GM18907 (cell line): Measurements from ENCODE around the gene TNFRSF8.

Experiments used
- ATAC-seq: cut with Tn5 transposase; IDR thresholded peaks from one replicate; pipeline ENCODE4 v1.9.1; 2021; ENCODE audit warnings: mild to moderate bottlenecking, moderate library complexity; ENCODE audit not compliant: unreplicated experiment

TNFRSF8 gene

DNA sequence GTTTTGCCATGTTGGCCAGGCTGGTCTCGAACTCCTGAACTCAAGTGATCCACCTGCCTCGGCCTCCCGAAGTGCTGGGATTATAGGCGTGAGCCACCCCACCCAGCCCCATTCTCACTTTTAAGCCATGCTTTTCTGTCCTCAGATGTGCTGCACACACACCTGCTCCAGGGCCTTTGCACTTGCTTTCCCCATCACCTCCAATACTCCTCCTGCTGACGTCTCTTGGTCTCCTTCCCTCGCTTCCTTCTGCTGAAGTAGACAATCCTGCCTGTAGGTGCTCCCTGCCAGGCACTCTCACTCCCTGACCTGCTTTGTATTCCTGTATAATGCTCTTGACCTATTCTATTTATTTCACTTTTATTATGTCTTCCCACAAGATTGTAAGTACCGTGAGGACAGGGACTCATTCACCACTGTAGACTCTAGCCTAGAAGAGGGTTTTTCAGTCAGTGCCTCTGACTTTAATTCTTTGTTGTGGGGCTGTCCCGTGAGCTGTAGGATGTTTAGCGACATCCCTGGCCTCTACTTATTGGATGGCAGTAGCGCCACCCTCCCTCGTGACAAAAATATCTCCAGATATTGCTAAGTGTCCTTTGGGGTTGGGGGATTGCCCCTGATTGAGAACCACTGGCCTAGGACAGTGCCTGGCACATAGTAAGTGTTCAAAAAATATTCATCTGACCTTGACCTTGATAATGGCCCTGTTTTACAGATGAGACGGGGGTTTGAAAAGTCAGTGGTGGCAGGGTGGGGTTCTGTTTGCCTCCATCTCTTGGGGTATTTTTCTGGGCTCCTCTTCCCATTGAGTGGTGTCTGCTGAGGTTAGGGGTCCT, 108.3 kb downstream of the TNFRSF8 start:
- no peak for ATAC-seq

DNA sequence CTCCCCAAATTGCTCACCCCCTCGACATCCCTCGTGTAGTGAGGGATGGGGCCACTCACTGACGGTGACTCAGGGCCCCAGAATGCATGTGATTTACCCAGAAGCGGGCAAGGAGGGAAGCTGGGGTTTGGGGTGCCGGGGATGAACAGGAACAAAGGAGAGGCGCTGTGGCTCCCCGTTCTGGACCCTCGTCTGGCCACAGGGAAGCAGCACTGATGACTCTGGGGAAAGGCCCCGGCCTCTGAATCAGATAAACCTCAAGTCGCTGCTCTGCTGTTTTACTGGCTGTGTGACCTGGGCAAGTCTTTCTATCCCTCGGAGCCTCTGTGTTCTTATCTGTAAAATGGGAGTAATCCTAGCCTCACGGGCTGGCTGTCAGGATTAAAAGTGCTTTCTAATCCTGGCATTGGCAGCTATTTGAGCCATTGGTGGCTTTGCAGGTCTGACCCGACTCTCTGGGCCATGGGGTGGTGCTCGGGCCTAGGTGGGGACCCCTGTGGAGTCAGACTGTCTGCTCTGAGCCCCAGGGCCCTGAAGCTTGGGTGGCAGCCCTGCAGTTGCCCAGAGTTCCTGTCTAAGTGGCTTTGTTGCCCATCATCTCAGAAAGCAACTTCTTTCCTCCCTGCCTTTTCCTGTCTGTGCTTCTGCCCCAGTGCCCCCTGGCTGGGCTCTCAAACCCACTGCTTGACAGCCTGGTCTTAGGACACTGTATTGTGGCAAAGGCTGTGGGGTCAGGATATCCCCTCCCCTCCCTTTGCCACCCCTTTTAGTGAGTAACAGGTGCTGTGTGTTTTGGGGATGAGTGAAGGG, 109.1 kb downstream of the TNFRSF8 start:
- no peak for ATAC-seq

DNA sequence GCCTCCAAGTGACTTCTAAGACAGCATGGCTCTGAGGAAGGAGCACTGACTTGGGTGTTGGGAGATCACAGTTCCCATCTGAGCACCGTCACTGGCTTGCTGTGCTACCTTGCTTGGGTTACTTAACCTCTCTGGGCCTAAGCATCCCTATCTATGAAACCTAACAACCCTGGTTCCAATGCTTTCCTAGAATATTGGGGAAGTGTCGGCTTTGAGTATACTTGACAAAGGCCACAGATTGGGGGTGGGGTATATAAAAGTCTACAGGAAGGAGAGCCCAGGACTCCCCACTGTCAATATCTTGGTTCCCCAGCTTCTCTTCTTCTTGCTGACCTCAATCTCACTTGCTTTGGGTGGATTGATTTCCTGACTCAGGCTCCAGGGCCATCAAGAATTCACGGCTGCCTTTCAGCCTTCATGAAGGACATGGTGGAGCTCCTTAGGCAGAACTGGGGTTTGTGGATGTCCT, 110.0 kb downstream of the TNFRSF8 start:
- ATAC-seq = no peak

DNA sequence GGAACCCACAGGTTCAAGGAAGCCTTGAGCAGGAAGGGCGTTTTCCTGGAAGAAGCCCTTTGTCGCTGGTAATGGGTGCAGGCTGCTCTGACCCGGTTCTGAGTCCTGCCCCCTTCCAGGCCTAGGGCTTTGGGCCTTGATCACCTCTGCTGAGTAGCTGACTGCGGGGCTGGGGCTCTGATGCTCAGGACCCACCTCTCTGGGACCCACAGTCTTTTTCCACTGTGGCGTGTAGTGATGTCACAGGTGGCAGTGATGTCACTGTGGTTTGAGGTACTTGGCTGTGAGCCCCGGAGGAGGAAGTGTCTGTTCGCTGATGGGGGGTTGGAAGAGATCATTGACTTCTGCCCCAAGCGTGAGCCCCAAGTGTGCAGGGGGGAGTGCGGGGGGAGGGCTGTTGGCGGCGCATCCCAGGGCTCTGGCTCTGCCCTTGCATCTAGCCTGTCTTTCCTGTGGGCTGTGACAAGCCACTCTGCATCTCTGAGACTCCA, 110.6 kb downstream of the TNFRSF8 start:
- no peak for ATAC-seq

DNA sequence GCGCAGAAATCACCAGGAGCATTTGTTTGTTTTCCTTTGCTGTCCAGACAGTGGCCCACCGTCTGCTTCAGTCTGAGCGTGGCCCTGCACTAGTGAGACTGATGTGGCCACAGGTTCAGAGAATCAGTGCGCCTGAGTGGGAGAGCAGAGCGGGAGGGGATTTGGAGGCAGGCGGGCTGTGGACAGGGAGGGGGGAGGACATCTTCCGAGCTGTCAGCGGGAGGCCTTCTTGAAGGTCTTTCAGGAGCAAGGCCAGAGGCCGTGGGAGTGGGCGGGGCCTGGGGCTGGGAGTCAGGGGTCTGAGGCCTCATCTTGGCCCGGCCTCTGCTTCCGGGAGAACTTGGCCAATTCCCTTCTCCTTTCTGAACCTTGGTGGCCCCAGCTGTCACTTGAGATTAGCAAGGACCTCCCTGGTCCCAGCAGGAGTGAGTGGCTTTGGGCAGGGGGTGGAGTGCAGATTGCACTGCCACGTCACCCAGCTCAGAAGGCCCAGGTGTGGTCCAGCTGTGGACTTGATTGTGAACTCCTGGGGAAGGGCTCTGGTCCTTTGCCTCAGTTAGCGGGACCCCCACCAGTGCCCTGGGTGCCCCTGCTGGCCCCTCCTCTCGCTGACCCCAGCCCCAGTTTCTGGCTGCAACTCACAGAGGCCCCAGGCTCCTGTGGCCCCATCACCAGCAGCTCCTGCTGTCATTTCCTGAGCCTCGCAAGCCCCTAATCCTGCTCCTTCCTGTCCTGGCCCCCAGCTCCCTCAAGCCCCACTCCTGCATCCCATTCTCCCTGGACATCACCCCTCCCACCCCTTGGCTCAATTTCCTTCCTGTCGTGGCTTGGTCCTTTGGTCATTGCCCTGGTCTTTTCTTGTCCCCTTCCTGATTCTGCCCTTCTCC, 112.1 kb downstream of the TNFRSF8 start:
- ATAC-seq = no peak

DNA sequence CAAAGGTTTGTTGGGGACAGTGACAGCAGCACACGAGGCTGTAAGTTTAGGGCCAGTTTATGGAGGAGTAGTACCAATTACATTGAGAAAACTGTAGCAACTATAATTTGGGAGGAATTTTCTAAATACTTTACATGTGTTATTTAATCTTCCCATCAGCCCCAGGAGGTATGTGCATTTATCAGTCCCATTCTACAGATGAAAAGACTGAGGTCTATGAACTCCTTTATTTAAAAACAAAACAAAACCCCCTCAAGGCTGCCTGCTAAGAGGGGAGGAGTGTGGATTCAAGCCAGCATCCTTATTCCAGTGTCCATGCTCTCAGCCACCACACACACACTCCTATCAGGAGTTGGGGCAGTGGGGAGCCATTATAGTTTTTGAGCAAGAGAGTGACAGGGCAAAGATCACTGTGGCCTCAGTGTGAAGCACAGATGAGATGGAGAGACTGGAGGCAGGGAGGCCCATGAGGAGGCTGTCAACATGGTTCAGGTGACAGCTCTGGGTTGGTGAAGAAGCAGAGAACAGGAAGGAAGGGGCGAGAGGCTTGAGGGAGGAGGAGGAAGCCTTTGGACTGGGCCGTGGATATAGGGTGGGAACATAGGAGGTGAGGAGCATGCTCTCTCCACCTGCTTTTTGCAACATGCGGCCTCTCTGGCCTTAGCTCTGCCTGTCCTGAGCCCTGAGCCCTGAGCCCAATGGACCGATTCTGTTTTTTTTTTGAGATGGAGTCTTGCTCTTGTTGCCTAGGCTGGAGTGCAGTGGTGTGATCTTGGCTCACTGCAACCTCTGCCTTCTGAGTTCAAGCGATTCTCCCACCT, 113.4 kb downstream of the TNFRSF8 start:
- ATAC-seq = no peak

DNA sequence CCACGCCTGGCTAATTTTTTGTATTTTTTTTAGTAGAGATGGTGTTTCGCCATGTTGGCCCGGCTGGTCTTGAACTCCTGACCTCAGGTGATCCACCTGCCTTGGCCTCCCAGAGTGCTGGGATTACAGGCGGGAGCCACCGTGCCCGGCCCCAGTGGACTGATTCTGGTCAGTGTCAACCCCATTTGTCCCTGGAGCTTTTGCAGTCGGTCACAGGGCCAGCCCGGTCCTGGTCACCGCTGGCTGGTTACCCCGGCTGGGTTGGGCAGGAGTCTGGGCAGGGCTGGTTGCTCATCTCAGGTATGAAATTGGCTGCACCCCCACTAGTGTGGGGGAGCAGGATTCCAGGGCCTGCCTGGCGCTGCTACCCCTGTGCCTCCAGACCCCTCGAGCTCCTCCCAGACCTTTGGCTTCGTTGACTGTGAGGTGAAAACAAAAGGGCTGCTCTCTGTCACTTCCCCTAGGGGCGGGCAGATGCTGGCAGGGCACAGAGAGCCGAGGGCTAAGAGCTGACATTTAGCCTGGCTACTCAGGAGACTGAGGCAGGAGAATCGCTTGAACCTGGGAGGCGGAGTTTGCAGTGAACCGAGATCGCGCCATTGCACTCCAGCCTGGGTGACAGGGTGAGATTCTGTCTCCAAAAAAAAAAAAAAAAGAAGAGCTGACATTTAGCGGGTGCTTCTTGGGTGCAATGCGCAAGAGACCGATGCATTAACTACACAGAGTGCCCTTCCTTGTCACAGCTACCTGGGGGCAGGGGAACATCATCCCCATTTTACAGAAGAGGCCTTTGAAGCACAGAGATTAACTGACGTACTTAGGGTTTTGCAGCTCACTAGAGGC, 114.3 kb downstream of the TNFRSF8 start:
- ATAC-seq = no peak

DNA sequence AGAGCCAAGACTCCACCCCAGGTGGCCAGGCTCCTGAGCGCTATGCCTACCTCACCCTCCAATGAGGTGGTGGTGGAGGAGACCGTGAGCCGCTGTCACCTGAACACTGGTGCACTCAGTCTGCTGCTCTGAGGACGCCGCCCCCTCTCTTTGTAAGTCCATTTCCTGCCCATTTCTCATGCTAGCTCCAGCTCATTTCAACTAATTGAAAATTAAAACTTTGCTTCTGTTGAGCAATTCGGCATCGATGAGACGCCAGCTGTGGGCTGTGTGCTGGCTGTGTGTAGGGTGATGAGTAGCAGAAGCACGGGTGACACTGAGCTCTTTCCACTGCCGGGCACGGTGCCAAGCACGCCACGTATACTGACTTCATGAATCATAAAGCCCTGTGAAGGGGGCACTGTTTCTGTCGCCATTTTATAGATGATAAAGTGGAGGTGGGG, 114.9 kb downstream of the TNFRSF8 start:
- ATAC-seq = no peak

DNA sequence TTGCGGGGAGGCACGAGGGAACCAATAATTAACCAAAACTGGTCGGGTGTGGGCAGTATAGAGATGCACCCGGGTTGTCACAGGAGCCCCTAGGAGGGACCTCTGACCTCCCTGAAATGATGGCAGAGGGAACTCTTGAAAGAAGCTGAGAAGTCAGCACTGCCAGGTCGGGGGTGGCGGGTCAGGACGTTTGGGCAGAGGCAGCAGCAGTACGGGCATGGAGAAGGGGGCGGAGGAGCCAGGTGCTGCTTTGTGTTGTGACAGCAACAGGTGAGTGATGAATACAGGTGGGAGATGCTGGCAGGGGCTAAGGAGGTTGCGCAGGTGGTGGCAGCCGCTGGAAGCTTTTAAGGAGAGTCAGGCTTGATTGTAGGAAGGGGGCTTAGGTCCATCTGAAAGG, 115.4 kb downstream of the TNFRSF8 start:
- ATAC-seq = no peak

DNA sequence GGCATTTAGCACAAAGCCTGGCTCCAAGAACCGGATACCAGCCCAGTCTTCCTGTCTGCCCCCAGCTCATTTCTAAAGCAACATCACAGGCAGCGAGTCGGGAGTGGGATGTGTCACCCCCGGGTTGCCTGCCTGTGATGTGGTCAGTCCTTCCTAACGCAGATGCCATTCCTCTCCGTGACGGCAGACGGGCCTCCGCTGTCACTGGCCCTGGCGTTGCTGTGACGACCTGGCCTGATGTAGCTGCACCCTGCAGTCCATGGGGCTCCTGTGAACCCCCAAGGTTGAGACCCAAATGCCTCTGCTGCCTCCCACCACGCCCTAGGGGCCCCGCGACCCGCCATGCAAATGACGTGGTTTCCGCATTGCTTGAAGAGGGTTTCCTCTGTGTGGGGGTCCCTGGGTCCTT, 116.0 kb downstream of the TNFRSF8 start:
- no peak for ATAC-seq

DNA sequence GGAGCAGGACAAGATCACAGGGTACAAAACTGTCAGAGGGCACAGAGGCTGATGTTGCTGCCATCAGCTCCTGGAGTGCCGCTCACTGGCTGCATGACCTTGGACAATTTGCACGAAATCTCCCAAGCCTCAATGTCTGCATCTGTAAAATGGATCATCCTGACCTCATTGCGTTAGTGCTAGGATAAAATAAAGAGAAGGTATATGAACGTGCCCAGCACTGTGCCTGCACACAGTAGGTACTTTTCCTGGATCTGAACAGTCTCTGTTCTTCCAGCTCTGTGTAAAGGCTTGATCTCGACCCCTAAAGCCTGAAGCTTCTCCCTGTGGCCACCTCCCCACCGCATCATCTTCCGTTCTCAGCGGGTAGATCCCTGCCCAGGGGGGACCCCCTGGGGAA, 116.6 kb downstream of the TNFRSF8 start:
- no peak for ATAC-seq

DNA sequence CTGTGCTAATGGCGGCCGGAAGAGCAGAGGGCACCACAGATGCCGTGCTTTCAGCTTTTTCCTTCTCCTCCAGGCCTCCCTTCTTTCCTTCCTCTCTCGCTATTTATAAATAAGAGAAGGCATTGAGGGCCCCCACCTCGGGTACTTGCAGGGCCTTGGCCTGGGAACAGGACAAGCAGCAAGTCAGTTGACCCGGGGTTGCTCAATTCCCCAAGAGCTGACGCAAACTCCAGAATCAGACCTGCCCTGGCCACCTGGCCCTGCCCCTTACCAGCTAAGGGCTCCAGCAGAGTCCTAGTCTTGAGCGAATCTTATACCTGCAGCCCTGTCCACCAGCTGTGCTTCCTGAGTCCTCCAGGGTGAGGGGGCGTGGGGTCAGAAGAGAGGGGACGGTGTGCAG, 117.2 kb downstream of the TNFRSF8 start:
- ATAC-seq = no peak

DNA sequence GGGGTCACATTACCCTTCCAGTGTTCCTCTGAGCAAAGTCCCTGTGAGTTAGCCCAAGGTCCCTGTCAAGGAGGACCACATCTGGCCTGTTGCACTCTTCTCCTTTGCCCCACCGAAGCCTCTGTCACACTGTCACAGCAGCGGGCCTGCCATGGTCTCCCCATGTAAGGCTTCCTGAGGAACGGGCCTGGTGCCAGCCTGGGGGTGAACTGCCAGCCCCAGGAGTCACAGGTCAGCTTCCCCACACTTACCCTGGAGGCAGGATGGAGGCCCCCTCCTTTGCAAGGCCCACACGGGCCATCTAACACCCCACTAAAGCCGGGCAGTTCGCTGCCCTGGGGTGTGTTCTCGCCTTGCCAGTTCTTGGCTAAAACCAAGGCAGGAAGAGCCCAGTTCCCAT, 117.8 kb downstream of the TNFRSF8 start:
- no peak for ATAC-seq

DNA sequence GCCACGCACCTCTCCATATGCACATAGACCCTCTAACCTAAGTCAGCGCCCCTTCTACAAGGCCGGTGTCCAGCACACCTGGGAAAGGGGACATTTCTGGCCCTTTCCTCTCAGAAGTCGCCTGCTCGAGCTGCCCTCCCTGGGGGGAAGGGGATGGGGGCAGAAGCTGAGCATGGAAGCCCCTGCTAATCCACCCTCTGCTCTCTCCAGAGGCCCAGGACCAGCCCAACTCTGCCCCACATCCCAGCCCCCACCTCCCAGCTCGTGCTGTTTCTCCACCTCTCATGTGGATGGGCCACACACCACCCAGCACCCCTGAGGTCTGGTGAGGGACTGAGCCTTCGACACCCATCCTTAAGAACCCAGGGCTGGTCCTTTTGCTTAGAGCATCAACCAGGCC, 118.5 kb downstream of the TNFRSF8 start:
- no peak for ATAC-seq

DNA sequence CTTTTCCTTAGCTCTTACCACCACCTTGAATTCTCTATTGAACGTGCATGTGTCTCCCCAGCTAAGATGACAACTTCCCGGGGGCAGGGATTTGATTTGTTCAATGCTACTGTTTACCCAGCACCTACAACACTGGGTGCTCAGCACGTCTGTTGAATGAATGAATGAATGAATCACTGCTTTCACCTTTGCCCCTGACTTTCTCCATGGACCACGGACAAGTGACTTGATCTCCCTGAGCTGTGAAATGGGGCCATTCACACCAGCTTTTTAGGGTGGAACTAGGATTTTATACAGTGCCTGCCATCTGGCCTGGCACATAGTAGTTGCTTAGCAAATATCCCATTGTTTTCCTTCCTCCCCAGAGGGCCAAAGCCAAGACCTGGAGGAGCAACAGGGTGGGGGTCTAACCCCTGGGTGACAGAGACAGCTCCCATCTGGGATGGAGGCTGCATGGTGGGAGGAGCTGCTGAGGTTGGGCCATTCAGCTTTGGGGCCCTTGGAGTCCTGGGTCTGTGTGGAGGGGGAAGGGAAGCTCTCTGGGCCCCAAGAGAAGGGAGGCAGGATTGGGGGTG, 119.4 kb downstream of the TNFRSF8 start:
- no peak for ATAC-seq

DNA sequence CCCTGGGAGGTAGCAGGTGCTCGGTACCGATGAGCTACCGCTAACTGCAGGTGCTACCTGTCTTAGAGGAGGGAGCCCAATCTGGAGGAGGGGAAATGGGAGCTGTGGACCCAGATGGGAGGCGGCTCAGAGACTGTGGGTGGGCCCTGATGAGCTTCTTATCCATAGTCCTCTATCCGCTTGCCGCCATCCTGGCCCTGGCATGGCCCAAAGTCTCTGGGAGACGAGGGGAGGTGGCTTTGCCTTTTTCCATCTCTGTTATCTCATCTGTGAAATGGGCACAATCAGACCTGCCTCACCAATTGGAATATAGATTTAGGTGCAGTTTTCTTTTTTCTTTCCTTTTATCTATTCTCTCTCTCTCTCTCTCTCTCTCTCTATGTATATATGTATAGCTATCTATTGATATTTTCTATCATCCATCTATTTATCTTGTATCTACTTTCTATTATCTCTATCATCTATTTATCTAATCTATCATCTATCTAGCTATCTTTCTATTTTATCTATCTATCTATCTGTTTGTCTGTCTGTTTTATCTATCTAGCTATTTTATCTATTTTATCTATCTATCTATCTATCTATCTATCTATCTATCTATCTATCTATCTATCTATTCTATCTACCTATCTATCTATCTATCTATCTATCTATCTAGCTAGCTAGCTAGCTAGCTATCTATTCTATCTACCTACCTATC, 120.1 kb downstream of the TNFRSF8 start:
- no peak for ATAC-seq

DNA sequence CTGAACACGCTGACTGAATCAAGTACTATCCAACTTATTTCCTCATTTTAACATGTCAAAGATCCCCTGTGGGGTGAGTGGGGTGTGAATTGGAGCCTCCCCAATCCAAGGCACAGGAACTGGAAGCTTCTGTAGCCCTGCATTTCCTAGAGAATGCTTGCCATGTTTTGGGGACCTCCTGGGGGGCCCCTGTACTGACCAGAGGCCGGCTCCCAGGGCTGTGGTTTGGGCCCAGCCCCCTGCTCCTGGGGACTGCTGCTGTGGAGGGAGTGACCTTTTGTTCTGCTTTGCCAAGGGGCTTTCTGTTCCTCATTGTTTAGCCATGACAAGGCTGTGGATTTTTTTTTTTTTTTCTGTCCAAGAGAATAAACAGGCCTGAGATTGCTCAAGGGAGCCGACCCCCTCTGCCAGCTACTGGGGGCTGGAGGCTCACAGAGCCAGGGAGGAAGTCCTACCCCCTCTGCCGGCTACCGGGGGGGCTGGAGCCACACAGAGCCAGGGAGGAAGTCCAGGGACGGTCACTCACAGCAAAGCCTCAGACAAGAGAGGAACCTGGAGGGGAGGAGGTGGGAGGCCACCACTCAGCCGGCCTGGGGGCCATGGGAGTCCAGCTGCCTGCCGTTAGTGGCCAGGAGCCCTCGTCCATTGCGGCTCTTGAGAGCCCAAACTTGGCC, 121.0 kb downstream of the TNFRSF8 start:
- no peak for ATAC-seq
